HG03039 (cell line): Measurements from ENCODE around the gene CCDC43.

Source experiments
- ATAC-seq: cut with Tn5 transposase; IDR thresholded peaks from one replicate; pipeline ENCODE4 v1.9.1; 2021; ENCODE audit warnings: mild to moderate bottlenecking, moderate library complexity; ENCODE audit not compliant: unreplicated experiment

The CCDC43 gene

DNA sequence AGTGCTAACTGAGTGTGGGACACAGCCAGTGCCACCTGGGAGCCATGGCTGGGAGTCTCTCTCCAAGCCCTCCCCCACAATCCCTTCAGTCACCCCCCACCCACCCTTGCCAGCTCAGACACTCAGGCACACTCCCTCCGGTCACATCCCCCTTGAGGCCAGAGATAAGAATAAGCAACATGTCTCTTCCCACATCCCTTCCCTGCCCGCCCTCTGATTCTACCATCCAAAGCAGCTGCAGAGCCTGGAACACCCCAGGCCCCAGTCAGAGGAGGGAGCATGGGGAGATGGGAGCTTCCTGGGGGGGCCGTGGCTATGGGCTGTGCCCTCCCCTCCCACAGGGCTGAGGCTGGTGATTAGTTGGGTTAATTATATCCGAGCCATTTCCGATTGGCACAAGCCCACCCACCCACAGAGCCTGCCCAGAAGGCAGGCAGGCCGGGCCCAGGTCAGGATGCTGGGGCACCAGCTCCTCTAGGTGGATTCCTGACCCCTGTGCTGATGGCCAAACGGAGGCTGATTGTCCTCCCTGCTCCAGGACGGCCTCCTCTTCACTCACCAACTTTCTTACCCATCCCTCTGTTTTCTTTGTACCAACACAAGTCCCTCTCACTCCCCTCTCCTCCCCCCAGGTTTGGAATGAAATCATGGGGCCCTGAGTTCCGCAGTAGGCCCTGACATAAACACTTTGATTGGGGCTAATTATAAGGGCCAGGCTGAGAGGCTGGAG, 61.9 kb downstream of the CCDC43 start:
- no peak for ATAC-seq
